ENCODE measurements around the gene C1D.
"Not testable (repeated sequence)": the region's sequence is repeated elsewhere in the genome, so short reads cannot be mapped to it uniquely, and the experiment has no call there.

Gene C1D

GRCh38 chr2:68062680-68063387 lies at the start of gene C1D:
Gene C1D (minus strand): TSS chr2:68063004. CDS start chr2:68047310, 15,694 bp downstream.
- DNase-seq (ENCODE audit: low spot score) = peak; percentile 71

DNA sequence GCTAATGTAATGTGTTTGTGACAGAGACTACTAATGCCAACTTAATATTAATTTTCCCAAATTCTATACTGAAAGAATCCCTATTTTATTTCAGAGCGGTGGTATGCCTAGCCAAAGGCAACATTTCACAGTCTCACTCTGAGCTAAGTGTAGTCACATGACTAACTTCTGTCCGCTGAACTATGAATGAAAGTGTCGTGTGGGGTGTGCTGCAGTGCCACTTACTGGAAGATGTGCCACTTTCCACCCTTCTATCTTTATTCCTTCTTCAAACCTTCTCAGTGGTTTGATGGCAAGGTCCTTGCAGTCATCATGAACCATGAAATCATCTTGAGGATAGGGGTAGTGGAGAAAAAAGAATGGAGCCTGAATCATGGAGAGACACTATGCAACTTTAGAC lies 47.3 kb upstream of the C1D start:
- DNase-seq (ENCODE audit: low spot score) = no peak

DNA sequence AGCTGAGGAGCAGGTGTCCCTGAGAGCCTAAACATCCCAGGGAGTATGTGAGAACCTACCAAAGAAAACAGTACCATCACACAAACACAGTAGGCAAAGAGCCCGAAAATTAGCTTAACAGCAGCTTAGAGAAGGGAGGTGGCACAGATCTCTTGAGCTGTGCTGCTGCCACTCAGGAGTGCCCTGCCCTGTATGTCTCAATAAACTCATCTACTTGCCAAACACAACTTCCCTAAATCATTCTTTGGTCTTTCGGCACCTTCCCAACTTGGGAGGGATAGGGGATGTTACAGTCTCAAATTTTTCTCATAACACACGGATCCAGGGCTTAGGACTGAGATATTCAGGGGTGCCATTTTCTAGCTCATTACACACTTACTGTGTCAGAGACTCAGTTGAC lies 45.3 kb upstream of the C1D start:
- DNase-seq (ENCODE audit: low spot score) = no peak

- no peak for DNase-seq (ENCODE audit: low spot score)
These were observed 44.7 kb upstream of the C1D start for GRCh38 chr2:68107475-68107874.

DNA sequence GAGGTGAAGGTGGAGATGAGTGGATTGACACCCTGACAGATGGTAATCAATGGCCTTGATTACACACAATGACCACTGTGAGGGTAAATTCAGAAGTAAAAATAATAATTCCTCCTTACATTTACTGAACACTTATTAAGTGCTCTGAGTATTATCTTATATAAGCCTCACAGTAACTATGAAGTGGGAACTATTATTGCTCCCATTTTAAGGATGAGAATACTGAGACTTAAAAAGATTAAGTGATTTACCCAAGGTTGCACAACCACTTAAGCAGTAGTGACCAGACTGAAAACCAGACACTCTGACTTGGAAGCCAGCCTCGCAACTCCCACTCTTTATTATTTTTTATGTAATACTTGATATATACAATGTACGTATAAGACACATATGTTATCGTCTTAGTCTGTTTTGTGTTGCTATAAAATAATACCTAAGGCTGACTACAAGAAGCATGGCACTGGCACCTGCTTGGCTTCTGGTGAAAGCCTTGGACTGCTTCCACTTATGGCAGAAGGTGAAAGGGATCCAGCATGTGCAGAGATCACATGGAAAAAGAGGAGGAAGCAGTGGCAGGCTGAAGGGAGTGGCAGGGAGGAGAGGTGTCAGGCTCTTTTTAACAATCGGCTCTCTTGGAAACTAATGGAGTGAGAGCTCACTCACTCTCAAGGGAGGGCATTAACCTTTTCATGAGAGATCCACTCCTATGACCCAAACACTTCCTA lies 41.5 kb upstream of the C1D start:
- no peak for DNase-seq (ENCODE audit: low spot score)

DNA sequence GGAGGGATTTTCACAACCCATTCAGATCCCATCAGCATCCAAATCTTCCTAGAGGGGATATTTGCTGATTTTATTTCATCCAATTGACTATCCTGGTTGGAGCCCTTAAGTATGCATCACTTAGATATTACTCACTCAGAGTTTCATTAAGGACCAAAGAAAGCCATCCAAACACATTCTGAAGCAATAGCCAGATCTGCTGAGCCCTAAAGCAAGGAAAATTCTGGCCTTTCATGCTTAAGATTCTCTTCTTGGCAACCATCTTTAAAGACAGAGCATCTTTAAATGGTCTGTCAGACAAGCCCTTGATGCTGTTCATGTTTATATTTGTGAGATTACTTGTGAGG lies 40.9 kb upstream of the C1D start:
- no peak for DNase-seq (ENCODE audit: low spot score)

- no peak for DNase-seq (ENCODE audit: low spot score)
These were observed 40.4 kb upstream of the C1D start for GRCh38 chr2:68103030-68103708.

DNA sequence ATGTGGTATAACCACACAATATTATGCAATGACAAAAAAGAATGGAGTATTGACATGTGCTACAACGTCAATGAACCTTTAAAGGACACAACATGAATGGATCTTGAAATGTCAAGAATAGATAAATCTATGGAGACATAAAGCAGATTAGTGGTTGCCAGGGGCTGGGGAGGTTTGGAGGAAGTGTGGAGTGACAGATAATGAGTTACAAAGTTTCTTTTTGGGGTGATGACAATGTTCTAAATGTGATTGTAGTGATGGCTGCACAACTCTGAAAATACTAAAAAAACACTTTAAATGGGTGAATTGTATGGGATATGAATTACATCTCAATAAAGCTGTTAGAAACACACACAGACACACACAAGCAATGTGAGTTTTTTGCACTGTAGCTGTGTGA lies 37.4 kb upstream of the C1D start:
- DNase-seq (ENCODE audit: low spot score) = no peak

DNA sequence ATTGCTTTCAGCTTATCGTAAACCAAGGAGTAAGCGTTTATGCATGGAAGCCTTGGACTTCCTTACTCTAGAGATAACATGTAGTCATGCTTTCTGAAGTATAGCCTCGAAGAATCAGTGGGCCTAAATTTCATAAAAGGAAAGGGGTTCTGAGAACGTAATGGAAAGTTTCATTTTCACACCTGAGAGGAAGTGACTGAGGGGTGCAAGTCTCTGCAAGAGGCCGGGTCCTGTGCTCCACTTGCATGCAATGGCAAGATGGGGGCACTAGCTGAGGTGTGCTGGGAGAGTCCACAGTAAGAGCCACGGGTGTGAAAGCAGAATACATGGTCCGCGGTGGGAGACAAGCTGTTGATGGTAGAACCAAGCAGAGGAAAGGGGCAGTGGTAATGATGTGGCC lies 36.5 kb upstream of the C1D start:
- DNase-seq (ENCODE audit: low spot score) = no peak

- DNase-seq (ENCODE audit: low spot score) = no peak
These were observed 35.5 kb upstream of the C1D start for GRCh38 chr2:68098291-68098797.

- DNase-seq (ENCODE audit: low spot score) = no peak
These were observed 31.3 kb upstream of the C1D start for GRCh38 chr2:68094111-68094510.

DNA sequence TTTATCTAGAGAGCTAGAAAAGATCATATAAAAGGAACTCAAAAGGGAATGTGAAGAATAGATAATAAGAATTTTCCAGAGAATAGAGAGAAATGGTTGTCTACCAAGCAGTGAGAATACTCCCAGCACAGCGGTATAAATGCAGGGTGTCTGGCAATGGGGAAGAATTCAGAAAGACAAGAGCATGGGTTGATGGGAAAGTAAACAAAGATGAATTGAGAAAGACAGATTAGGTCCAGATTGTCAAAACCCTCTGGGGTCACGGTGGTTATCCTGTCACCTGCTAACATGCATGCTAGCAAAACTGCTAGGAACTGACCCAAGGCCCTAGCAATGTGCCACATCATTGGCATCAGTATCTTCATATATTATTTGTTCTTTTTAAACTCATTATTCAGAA lies 30.8 kb upstream of the C1D start:
- DNase-seq (ENCODE audit: low spot score) = no peak

- no peak for DNase-seq (ENCODE audit: low spot score)
These were observed 28.7 kb upstream of the C1D start for GRCh38 chr2:68091439-68092034.

- DNase-seq (ENCODE audit: low spot score) = no peak
These were observed 27.2 kb upstream of the C1D start for GRCh38 chr2:68089961-68090360.

GRCh38 chr2:68088940-68089339 lies 26.1 kb upstream of the C1D start:
- no peak for DNase-seq (ENCODE audit: low spot score)

DNA sequence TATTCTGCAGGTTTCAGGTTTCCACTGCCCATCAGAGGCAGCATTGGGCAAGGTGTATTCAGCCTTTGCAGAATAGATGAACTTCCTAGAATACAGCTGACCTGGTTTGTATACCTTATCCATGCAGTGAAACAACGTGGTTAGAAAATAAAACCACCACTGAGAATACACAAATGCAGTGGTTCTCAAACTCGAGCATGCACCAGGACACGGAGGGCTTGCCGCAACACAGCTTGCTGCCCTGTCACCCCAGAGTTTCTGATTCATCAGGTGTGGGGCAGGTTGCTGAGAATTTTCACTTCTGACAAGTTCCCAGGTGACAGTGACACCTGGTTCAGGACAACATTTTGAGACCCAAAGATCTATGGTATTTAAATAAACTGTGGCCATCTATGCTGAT lies 23.4 kb upstream of the C1D start:
- DNase-seq (ENCODE audit: low spot score) = no peak

- no peak for DNase-seq (ENCODE audit: low spot score)
These were observed 20.5 kb upstream of the C1D start for GRCh38 chr2:68083346-68083745.

DNA sequence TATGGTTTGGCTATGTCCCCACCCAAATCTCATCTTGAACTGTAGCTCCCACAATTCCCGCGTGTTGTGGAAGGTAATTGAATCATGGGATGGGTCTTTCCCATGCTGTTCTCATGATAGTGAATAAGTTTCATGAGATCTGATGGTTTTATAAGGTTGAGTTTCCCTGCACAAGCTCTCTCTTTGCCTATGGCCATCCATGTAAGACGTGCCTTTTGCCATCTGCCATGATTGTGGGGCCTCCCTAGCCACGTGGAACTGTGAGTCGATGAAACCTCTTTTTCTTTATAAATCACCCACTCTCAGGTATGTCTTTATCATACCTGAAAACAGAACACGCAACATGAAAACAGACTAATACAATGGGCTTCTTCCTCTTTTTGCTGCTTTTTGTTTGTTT lies 11.2 kb upstream of the C1D start:
- no peak for DNase-seq (ENCODE audit: low spot score)

DNA sequence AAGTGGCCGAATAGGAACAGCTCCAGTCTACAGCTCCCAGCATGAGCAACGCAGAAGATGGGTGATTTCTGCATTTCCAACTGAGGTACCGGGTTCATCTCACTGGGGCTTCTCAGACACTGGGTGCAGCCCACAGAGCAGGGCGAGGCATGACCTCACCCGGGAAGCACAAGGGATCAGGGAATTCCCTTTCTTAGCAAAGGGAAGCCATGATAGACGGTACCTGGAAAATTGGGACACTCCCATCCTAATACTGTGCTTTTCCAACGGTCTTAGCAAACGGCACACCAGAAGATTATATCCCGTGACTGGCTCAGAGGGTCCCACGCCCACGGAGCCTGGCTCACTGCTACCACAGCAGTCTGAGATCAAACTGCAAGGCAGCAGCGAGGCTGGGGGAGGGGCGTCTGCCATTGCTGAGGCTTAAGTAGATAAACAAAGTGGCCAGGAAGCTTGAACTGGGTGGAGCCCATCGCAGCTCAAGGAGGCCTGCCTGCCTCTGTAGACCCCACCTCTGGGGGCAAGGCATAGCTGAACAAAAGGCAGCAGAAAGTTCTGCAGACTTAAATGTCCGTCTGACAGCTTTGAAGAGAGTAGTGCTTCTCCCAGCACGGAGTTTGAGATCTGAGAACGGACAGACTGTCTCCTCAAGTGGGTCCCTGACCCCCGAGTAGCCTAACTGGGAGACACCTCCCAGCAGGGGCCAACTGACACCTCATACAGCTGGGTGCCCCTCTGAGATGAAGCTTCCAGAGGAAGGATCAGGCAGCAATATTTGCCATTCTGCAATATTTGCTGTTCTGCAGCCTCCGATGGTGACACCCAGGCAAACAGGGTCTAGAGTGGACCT lies 1.2 kb upstream of the C1D start:
- DNase-seq (ENCODE audit: low spot score) = not testable (repeated sequence)

DNA sequence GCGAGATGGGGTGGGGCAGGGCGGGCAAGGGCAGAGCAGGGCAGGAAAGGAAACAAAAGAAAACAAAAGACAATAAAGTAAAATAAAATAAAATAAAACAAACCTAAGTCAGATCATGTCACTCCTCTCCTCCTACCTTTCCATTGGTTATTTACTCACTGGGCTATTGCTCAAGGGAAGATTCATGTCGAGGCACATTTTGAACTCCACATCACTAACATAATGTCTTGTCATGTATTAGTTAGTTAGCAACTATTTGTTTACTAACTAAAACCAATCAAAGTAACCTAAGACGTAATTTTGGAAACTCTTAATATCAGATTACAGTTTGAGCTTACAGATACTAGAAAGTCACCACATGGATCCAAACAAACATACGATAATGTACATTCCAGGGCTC lies 2.2 kb downstream of the C1D start:
- no peak for DNase-seq (ENCODE audit: low spot score)

- no peak for DNase-seq (ENCODE audit: low spot score)
These were observed 2.8 kb downstream of the C1D start for GRCh38 chr2:68059784-68060525.
